ENCODE results near the gene PCSK2.

DNA sequence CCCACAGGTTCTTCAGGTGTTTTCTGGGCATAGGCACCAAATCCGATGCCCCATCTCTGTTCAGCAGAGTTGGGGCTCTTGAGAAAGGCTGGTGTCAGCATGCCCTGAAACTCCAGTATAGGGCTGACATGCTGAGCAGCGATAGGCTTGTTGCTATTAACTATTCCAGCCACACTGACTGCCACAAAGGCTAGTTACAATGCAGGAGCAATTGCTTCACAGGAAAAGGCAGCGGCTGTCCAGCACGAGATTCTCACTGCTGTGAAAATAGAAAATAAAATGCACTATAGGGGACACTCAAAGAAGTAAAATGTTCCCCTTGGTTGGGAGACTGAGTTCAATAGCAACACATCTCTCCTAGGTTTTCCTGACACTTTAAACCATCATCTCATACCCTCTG is 191.9 kb downstream of the PCSK2 start:
- TF ChIP-seq, protein P1, sequence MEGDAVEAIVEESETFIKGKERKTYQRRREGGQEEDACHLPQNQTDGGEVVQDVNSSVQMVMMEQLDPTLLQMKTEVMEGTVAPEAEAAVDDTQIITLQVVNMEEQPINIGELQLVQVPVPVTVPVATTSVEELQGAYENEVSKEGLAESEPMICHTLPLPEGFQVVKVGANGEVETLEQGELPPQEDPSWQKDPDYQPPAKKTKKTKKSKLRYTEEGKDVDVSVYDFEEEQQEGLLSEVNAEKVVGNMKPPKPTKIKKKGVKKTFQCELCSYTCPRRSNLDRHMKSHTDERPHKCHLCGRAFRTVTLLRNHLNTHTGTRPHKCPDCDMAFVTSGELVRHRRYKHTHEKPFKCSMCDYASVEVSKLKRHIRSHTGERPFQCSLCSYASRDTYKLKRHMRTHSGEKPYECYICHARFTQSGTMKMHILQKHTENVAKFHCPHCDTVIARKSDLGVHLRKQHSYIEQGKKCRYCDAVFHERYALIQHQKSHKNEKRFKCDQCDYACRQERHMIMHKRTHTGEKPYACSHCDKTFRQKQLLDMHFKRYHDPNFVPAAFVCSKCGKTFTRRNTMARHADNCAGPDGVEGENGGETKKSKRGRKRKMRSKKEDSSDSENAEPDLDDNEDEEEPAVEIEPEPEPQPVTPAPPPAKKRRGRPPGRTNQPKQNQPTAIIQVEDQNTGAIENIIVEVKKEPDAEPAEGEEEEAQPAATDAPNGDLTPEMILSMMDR (IDR thresholded peaks at IDR 0.05; ENCODE audit: low read depth, low read length, missing input control): no peak
- TF ChIP-seq RAD21 (IDR thresholded peaks at IDR 0.05) (no peak), JUND (IDR thresholded peaks at IDR 0.05) (no peak), SP1 (IDR thresholded peaks at IDR 0.05) (no peak), FOXA1 (IDR thresholded peaks at IDR 0.05) (no peak), GABPA (IDR thresholded peaks at IDR 0.05 in 1 of 2, conservative IDR thresholded peaks at IDR 0.05 in 1 of 2) (no peak), NR2F2 (IDR thresholded peaks at IDR 0.05) (no peak), YY1 (IDR thresholded peaks at IDR 0.05) (no peak), RXRA (IDR thresholded peaks at IDR 0.05) (no peak), EGR1 (IDR thresholded peaks at IDR 0.05; ENCODE audit: low read depth in 2 of 2) (no peak)
- TF ChIP-seq, protein P2, sequence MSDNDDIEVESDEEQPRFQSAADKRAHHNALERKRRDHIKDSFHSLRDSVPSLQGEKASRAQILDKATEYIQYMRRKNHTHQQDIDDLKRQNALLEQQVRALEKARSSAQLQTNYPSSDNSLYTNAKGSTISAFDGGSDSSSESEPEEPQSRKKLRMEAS (IDR thresholded peaks at IDR 0.05): no peak
- TF ChIP-seq, protein P3, sequence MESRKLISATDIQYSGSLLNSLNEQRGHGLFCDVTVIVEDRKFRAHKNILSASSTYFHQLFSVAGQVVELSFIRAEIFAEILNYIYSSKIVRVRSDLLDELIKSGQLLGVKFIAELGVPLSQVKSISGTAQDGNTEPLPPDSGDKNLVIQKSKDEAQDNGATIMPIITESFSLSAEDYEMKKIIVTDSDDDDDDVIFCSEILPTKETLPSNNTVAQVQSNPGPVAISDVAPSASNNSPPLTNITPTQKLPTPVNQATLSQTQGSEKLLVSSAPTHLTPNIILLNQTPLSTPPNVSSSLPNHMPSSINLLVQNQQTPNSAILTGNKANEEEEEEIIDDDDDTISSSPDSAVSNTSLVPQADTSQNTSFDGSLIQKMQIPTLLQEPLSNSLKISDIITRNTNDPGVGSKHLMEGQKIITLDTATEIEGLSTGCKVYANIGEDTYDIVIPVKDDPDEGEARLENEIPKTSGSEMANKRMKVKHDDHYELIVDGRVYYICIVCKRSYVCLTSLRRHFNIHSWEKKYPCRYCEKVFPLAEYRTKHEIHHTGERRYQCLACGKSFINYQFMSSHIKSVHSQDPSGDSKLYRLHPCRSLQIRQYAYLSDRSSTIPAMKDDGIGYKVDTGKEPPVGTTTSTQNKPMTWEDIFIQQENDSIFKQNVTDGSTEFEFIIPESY (IDR thresholded peaks at IDR 0.05): no peak
- TF ChIP-seq, protein P4, sequence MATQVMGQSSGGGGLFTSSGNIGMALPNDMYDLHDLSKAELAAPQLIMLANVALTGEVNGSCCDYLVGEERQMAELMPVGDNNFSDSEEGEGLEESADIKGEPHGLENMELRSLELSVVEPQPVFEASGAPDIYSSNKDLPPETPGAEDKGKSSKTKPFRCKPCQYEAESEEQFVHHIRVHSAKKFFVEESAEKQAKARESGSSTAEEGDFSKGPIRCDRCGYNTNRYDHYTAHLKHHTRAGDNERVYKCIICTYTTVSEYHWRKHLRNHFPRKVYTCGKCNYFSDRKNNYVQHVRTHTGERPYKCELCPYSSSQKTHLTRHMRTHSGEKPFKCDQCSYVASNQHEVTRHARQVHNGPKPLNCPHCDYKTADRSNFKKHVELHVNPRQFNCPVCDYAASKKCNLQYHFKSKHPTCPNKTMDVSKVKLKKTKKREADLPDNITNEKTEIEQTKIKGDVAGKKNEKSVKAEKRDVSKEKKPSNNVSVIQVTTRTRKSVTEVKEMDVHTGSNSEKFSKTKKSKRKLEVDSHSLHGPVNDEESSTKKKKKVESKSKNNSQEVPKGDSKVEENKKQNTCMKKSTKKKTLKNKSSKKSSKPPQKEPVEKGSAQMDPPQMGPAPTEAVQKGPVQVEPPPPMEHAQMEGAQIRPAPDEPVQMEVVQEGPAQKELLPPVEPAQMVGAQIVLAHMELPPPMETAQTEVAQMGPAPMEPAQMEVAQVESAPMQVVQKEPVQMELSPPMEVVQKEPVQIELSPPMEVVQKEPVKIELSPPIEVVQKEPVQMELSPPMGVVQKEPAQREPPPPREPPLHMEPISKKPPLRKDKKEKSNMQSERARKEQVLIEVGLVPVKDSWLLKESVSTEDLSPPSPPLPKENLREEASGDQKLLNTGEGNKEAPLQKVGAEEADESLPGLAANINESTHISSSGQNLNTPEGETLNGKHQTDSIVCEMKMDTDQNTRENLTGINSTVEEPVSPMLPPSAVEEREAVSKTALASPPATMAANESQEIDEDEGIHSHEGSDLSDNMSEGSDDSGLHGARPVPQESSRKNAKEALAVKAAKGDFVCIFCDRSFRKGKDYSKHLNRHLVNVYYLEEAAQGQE (IDR thresholded peaks at IDR 0.05): no peak
- TF ChIP-seq, protein P5, sequence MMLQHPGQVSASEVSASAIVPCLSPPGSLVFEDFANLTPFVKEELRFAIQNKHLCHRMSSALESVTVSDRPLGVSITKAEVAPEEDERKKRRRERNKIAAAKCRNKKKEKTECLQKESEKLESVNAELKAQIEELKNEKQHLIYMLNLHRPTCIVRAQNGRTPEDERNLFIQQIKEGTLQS (IDR thresholded peaks at IDR 0.05): no peak

Data from liver (tissue), 3 donors.